GM21381 (cell line): ENCODE data around the gene APBB1.

Experiments used
- ATAC-seq: cut with Tn5 transposase; IDR thresholded peaks from one replicate; pipeline ENCODE4 v1.9.1; 2021; ENCODE audit warnings: mild to moderate bottlenecking, moderate library complexity; ENCODE audit not compliant: unreplicated experiment

APBB1 gene

DNA sequence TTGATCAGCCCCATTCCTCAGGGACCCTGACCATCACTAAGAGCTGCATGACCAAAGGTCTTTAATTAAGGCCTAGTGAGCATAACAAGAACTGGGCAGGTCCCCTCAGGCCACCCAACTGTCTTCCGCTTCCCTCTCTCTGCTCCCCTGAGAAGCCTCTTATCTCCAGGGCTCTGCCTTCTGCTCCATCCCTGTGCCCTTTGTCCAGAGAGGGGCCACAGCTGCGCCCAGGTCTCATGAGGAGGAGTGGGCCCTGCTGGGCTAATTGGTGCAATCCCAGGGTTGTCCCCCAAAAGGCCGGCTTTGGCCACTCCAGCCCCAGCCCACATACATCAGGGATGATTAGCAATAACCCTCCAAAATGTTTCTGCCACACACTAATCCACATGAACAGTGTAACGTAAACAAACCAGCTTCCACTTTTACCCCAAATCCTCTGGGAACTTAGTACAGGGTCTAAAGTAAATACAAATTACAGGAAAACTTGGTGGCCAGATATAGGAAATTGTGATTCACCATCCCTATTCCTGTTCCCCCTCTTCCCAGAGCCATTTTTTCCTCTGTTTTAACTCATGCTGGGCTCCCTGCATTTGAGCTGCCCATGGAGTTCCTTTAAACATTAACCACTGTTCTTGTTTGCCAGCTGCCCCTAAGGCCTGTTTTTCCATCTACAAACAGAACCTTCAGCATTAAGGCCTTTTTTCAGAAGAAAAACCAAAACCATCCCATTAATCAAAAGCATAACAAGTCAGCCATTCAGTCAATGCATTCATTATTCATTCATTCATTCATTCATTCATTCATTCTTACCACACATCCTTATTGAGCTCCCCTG, 64.0 kb downstream of the APBB1 start:
- ATAC-seq: no peak

DNA sequence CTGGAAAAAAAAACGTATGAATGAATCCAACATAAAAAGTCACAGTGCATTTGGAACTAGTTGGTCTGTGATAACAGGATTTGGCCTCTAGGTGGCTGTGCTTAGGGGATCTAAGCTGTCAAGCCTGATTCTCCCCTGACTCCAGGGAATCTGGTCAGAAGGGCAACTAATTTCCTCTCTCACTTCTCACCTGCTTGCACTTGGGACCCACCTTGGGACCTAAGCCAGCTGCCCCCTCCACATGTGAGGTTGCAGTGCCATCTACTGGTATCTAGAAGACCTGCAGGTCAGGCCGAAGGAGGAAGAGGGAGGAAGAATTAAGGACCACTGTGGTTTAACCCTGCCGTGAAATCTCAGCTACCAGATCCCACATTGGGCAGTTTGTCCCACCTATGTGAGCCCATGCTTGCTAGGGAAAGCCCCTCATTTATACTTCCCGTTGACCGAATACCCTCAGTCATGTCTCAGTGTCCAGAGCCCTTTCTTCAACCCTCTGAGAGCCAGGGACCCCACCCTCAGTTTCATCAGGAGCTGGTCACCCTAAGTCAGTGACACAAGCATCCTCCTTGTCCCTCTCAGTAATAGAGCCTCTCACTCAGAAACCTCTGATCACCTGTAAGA, 65.4 kb downstream of the APBB1 start:
- ATAC-seq: peak; percentile 80

- no peak for ATAC-seq
These were observed 67.0 kb downstream of the APBB1 start for GRCh38 chr11:6351782-6352382.

DNA sequence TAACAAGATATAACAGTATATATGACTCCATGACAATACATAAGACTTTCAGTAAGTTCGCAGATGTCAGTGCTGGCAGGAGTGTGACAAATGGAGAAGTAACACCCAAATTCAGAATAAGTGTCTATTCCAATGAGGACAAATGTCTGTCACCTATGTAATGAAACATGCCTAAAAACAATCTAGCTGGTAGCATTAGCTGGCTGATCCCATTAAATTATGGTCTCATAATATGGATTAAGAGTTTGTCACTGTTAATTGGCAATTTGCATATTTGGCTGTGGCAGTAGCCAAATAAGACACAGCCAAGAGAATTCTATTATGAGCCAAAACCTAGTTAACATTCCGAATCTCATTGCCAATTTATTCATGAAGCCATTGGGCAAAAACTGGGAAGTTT, 68.4 kb downstream of the APBB1 start:
- ATAC-seq: no peak

GRCh38 chr11:6350043-6350442, 68.9 kb downstream of the APBB1 start:
- no peak for ATAC-seq

DNA sequence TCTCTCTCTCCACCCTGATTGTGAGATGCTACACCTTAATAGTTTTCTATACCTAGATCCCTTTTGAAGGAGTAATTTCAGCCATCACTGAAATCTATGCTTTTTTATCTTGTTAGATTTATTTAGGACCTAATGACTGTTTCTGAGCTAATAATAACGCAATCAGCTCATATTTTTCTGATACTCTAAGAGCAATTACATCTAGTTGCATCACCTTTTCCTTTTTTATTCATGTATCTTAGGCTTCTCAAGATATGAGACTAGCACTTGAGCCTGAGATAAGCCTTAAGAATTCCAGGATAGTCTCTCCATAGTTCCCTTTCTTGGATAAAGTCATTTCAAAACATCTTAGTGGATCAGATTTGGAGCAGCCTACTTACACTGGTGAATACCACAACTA, 73.5 kb downstream of the APBB1 start:
- no peak for ATAC-seq
